GM10266 (cell line): ENCODE data around the gene UBASH3A.
A peak's percentile ranks its signal among the peaks of the same experiment; 100 is the strongest.

Experiments used
- DNase-seq: peaks from one replicate; pipeline ENCODE4 v3.0.0; 2012; ENCODE audit errors: extremely low spot score
- TF ChIP-seq, protein P1 (sequence below): IDR thresholded peaks from 2 replicates; pipeline ENCODE4 v1.5.1; 2012; ENCODE audit warnings: mild to moderate bottlenecking, low read depth; ENCODE audit not compliant: control insufficient read depth, insufficient read depth; ENCODE audit errors: missing control alignments

The UBASH3A gene

DNA sequence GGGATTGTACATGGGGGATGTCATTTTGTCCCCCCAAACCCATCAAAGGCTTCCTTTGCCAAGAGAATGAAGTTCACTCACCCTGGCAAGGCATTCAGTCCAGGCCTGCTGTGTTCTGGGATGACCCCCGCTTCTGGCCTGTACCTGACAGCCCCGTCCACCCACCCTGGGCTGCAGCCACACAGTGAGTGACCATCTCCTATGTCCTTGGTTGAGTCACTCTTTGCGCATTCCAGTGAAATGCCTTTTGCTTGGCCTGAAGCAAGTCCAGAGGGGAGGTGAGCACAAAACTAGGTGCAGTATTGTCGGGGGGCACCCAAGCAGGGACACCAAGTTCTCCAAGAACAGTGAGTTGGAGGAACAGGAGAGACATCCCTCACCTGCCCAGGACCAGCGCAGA, 18.1 kb upstream of the UBASH3A start:
- TF ChIP-seq, protein P1, sequence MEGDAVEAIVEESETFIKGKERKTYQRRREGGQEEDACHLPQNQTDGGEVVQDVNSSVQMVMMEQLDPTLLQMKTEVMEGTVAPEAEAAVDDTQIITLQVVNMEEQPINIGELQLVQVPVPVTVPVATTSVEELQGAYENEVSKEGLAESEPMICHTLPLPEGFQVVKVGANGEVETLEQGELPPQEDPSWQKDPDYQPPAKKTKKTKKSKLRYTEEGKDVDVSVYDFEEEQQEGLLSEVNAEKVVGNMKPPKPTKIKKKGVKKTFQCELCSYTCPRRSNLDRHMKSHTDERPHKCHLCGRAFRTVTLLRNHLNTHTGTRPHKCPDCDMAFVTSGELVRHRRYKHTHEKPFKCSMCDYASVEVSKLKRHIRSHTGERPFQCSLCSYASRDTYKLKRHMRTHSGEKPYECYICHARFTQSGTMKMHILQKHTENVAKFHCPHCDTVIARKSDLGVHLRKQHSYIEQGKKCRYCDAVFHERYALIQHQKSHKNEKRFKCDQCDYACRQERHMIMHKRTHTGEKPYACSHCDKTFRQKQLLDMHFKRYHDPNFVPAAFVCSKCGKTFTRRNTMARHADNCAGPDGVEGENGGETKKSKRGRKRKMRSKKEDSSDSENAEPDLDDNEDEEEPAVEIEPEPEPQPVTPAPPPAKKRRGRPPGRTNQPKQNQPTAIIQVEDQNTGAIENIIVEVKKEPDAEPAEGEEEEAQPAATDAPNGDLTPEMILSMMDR, result no peak
- DNase-seq, result no peak

GRCh38 chr21:42386034-42386591, 17.6 kb upstream of the UBASH3A start:
- TF ChIP-seq, protein P1, result no peak
- no peak for DNase-seq

GRCh38 chr21:42387164-42387563, 16.5 kb upstream of the UBASH3A start:
- no peak for DNase-seq
- TF ChIP-seq, protein P1, result no peak

- DNase-seq, result no peak
- TF ChIP-seq, protein P1, result no peak
Measured at GRCh38 chr21:42387843-42388340, 15.8 kb upstream of the UBASH3A start.

DNA sequence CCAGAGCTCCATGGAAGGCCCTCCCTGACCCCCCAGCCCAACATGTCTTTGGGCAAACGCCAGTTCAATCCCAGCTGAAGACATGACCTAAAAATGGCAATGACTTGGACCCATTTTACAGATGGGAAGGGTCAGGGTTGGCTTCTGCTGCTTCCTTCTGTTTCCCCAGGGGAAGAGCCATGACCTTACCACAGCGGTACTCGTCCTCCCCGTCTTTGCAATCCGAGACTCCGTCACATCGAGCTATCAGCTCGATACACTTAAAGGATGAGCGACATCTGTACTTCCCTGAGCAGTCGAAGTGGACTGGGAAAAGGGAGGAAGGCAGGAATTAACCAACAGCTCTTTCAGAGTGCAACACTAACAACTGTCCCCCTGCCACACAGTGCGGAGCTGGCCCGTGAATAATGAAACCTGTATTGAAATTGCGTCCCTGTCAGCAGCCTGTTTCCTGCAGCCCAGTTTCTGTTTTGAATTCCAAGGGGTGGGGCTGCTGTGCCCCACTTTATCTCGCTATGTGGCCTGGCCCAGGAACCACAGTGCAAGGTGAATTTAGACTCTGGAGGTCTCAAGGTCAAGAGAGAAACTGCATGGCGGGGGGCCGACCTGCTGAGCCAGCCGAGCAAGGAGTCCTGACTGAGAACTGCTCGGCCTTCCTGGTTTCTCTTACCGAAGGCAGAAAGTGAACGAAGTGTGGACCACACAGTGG, 14.8 kb upstream of the UBASH3A start:
- TF ChIP-seq, protein P1, result no peak
- peak; percentile 57 for DNase-seq

GRCh38 chr21:42389449-42389835, 14.3 kb upstream of the UBASH3A start:
- TF ChIP-seq, protein P1, result no peak
- no peak for DNase-seq

DNA sequence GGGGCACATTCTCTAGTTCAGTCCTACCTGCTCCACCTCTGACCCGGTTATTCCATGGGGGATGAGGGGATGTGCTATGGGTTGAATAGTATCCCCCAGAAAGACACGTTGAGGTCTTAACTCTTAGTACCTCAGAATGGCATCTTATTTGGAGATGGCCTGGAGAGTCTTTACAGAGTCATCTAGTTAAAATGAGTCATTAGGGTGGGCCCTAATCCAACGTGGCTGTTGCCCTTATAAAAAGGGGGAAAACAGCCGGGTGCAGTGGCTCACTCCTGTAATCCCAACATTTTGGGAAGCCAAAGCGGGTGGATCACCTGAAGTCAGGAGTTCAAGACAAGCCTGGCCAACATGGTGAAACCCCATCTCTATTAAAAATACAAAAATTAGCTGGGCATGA, 13.5 kb upstream of the UBASH3A start:
- TF ChIP-seq, protein P1, result no peak
- DNase-seq, result no peak
